Measurements from ENCODE around the gene MTARC2. TPM values are rescaled to one million over a fixed set of nuclear protein-coding genes. Genes with fewer than 3 reads are reported as not detected.

Gene MTARC2
- polyA plus RNA-seq, 2 of the 4 experiments (the other 2 are of a cell fraction), result 13.5 to 18.4 TPM

DNA sequence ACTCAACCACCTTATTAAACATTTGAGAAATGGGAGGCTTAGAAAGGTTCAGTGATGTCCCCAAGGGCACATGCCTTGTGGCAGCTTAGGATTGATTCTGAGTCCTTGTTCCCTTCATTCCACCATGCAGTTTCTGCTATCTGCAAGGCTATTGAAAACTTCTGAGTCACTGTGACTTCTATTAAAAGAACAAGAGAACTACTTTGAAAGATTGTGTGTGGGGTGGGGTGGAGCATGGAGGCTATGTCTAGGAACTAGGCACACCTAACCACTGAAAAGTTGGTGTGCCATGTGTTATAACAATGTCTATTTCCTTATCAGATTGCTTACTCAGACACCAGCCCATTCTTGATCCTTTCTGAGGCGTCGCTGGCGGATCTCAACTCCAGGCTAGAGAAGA, 49.4 kb downstream of the MTARC2 start:
- no peak overlapping the region for H3K4me2 ChIP-seq
- H3K27ac ChIP-seq, result no peak overlapping the region
- ATAC-seq (no peak), DNase-seq (ENCODE audit: low read depth in 1 of 2, low spot score in 1 of 2) (no peak), FAIRE-seq (no peak)
- CTCF ChIA-PET, result interaction anchor here (2.0 kb wide), 1 partner anchor 21 kb away, joined by 7 read pairs; no protein-coding TSS in a partner anchor
- POLR2A ChIA-PET, result no interaction called here
- H3K4me3 ChIP-seq, result no peak overlapping the region
- no peaks in the 10 kb centered on the region for H3K4me1 ChIP-seq
- no peaks in the 10 kb centered on the region for H3K9me3 ChIP-seq
- TF ChIP-seq, protein P1, sequence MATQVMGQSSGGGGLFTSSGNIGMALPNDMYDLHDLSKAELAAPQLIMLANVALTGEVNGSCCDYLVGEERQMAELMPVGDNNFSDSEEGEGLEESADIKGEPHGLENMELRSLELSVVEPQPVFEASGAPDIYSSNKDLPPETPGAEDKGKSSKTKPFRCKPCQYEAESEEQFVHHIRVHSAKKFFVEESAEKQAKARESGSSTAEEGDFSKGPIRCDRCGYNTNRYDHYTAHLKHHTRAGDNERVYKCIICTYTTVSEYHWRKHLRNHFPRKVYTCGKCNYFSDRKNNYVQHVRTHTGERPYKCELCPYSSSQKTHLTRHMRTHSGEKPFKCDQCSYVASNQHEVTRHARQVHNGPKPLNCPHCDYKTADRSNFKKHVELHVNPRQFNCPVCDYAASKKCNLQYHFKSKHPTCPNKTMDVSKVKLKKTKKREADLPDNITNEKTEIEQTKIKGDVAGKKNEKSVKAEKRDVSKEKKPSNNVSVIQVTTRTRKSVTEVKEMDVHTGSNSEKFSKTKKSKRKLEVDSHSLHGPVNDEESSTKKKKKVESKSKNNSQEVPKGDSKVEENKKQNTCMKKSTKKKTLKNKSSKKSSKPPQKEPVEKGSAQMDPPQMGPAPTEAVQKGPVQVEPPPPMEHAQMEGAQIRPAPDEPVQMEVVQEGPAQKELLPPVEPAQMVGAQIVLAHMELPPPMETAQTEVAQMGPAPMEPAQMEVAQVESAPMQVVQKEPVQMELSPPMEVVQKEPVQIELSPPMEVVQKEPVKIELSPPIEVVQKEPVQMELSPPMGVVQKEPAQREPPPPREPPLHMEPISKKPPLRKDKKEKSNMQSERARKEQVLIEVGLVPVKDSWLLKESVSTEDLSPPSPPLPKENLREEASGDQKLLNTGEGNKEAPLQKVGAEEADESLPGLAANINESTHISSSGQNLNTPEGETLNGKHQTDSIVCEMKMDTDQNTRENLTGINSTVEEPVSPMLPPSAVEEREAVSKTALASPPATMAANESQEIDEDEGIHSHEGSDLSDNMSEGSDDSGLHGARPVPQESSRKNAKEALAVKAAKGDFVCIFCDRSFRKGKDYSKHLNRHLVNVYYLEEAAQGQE (IDR thresholded peaks at IDR 0.05), result no peak
- TF ChIP-seq FOSL2 (IDR thresholded peaks at IDR 0.05) (no peak), FOSL2 (CRISPR knock-in tag; IDR thresholded peaks at IDR 0.05) (no peak), NFE2L2 (conservative IDR thresholded peaks at IDR 0.05; ENCODE audit: low read length) (no peak), GATA3 (IDR thresholded peaks at IDR 0.05; ENCODE audit: borderline replicate concordance) (no peak), HDAC2 (IDR thresholded peaks at IDR 0.05) (no peak), RNF2 (IDR thresholded peaks at IDR 0.05; ENCODE audit: borderline replicate concordance, low read depth) (no peak), E2F6 (IDR thresholded peaks at IDR 0.05; ENCODE audit: borderline replicate concordance, low read depth) (no peak), MAFK (IDR thresholded peaks at IDR 0.05; ENCODE audit: partially characterized antibody) (no peak), ZSCAN20 (CRISPR knock-in tag; IDR thresholded peaks at IDR 0.05) (no peak), JUN (IDR thresholded peaks at IDR 0.05) (no peak), RAD21 (conservative IDR thresholded peaks at IDR 0.05 in 1 of 2, IDR thresholded peaks at IDR 0.05 in 1 of 2) (no peak)
- TF ChIP-seq, protein P2, sequence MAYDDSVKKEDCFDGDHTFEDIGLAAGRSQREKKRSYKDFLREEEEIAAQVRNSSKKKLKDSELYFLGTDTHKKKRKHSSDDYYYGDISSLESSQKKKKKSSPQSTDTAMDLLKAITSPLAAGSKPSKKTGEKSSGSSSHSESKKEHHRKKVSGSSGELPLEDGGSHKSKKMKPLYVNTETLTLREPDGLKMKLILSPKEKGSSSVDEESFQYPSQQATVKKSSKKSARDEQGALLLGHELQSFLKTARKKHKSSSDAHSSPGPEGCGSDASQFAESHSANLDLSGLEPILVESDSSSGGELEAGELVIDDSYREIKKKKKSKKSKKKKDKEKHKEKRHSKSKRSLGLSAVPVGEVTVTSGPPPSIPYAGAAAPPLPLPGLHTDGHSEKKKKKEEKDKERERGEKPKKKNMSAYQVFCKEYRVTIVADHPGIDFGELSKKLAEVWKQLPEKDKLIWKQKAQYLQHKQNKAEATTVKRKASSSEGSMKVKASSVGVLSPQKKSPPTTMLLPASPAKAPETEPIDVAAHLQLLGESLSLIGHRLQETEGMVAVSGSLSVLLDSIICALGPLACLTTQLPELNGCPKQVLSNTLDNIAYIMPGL (CRISPR knock-in tag; IDR thresholded peaks at IDR 0.05; ENCODE audit: borderline replicate concordance), result no peak
- 97% methylated on average over 3 of the region's 3 CpGs for WGBS (ENCODE audit: missing lambda C conversion rate)

GRCh38 chr1:220798338-220798737, 50.2 kb downstream of the MTARC2 start:
- ChIA-PET POLR2A (no interaction called here), CTCF (interaction anchor here (1.1 to 1.2 kb wide), 2 partner anchors 11 kb away, joined by 3 to 5 read pairs; no protein-coding TSS in a partner anchor)
- FAIRE-seq (no peak), ATAC-seq (no peak), DNase-seq (ENCODE audit: low read depth in 1 of 2, low spot score in 1 of 2) (no peak)
- TF ChIP-seq EHF (CRISPR knock-in tag; IDR thresholded peaks at IDR 0.05) (no peak), NPAS2 (CRISPR knock-in tag; IDR thresholded peaks at IDR 0.05; ENCODE audit: borderline replicate concordance) (no peak), HOXA7 (CRISPR knock-in tag; IDR thresholded peaks at IDR 0.05) (no peak), EP300 (IDR thresholded peaks at IDR 0.05) (no peak)
- TF ChIP-seq, protein P3, sequence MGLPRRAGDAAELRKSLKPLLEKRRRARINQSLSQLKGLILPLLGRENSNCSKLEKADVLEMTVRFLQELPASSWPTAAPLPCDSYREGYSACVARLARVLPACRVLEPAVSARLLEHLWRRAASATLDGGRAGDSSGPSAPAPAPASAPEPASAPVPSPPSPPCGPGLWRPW (IDR thresholded peaks at IDR 0.05), result no peak
- H3K4me1 ChIP-seq, result no peaks in the 10 kb centered on the region
- no peak overlapping the region for H3K4me3 ChIP-seq
- H3K9me3 ChIP-seq, result no peaks in the 10 kb centered on the region
- no peak overlapping the region for H3K27ac ChIP-seq
- H3K4me2 ChIP-seq, result no peak overlapping the region
- 87% methylated on average over 2 of the region's 2 CpGs for WGBS (ENCODE audit: missing lambda C conversion rate)

DNA sequence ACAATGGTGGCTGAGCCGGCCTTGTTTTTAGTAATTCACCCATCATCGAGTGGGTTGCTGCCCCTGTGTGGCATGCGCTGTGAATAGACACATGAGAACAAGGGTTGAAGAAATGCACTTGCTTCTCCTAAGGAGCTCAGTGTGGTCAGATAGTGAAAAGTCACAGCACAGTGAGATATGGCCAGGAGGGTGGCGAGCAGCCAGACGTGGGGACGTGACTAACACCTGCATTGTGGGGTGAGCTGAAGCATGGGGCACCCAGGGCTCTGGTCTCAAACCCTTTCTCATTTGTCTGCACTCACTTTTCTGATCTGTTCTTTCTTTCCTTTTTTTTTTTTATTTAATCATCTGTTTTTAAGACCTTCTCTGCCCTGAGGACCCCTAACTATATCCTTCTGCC, 52.1 kb downstream of the MTARC2 start:
- POLR2A ChIA-PET, result no interaction called here

More for the DNA sequence above, 52.1 kb downstream of the MTARC2 start:
- ATAC-seq (no peak), DNase-seq (ENCODE audit: low read depth in 1 of 2, low spot score in 1 of 2) (no peak), FAIRE-seq (no peak)
- TF ChIP-seq ZFP36 (IDR thresholded peaks at IDR 0.05; ENCODE audit: borderline replicate concordance, partially characterized antibody) (no peak), NFE2L2 (conservative IDR thresholded peaks at IDR 0.05; ENCODE audit: low read length) (no peak)
- H3K4me2 ChIP-seq, result no peak overlapping the region
- H3K4me3 ChIP-seq, result no peak overlapping the region
- no peaks in the 10 kb centered on the region for H3K9me3 ChIP-seq
- CTCF ChIA-PET, result interaction anchor here (1.1 to 3.7 kb wide), 4 partner anchors 10 to 75 kb away, joined by 3 to 19 read pairs (median 4); no protein-coding TSS in a partner anchor
- no peak overlapping the region for H3K27ac ChIP-seq
- H3K4me1 ChIP-seq, result no peaks in the 10 kb centered on the region
- 83% methylated on average over 6 of the region's 6 CpGs for WGBS (ENCODE audit: missing lambda C conversion rate)
